H1 (cell line): ENCODE measurements around the gene ASB16. TPM values are rescaled to one million over a fixed set of nuclear protein-coding genes. Genes with fewer than 3 reads are reported as not detected.

ENCODE experiments used
- CTCF ChIA-PET: fragments of 300-600 bp; sonication (Branson Sonifier 250); formaldehyde crosslinking; loops from one replicate; lab custom pipeline; 2021; ENCODE audit not compliant: partially characterized antibody; lab: Charles Lee
- POLR2A ChIA-PET: fragments of 300-600 bp; sonication (Branson Sonifier 250); formaldehyde crosslinking; loops from one replicate; lab custom pipeline; 2021; ENCODE audit warnings: inconsistent platforms; ENCODE audit not compliant: partially characterized antibody; lab: Charles Lee
- DNase-seq, 2 experiments: peaks; one replicate each; pipeline versions ENCODE4 v3.0.0 to v3.0.0-alpha.2; 2010 to 2022; ENCODE audit warnings: low spot score in 2 of 2, low read depth in 1 of 2, mixed read lengths in 1 of 2
- FAIRE-seq: peaks from 2 replicates; lab custom pipeline; 2011; peaks lifted over from hg19 to GRCh38; lab: Jason Lieb, UNC
- H2AFZ ChIP-seq: 2 replicates; pipeline ENCODE4 v1.8.1; 2012; ENCODE audit warnings: low read length, inconsistent platforms
- H2AK5ac ChIP-seq: 2 replicates; pipeline ENCODE4 v1.6.1; 2013; ENCODE audit warnings: low read depth, low read length
- H2BK120ac ChIP-seq: replicated peaks from 2 replicates; pipeline ENCODE3; 2013; ENCODE audit warnings: low read depth, low read length, inconsistent platforms
- H2BK12ac ChIP-seq: 2 replicates; pipeline ENCODE4 v1.6.1; 2013; ENCODE audit warnings: low read depth, low read length
- H2BK15ac ChIP-seq: 2 replicates; pipeline ENCODE4 v1.6.1; 2013; ENCODE audit warnings: low read length
- H2BK20ac ChIP-seq: 2 replicates; pipeline ENCODE4 v1.6.1; 2013; ENCODE audit warnings: low read length
- H2BK5ac ChIP-seq: 2 replicates; pipeline ENCODE4 v1.6.1; 2013; ENCODE audit warnings: low read depth, low read length
- H3K14ac ChIP-seq: 2 replicates; pipeline ENCODE4 v1.6.1; 2013; ENCODE audit warnings: inconsistent platforms; ENCODE audit not compliant: insufficient read length
- H3K18ac ChIP-seq: 2 replicates; pipeline ENCODE4 v1.6.1; 2013; ENCODE audit warnings: low read length; ENCODE audit errors: extremely low read depth
- H3K23ac ChIP-seq: 2 replicates; pipeline ENCODE4 v1.6.1; 2013; ENCODE audit warnings: inconsistent platforms; ENCODE audit not compliant: insufficient read length
- H3K23me2 ChIP-seq: 2 replicates; pipeline ENCODE4 v1.6.1; 2013; ENCODE audit warnings: low read depth, low read length
- H3K27ac ChIP-seq: 2 replicates; pipeline ENCODE4 v1.6.1; 2011; ENCODE audit warnings: low read depth, low read length, inconsistent platforms
- H3K27me3 ChIP-seq, 4 experiments: replicated peaks in 1 of 4; 1 replicate in 1 of 4; 2 replicates in 3 of 4; pipeline versions ENCODE4 v1.6.1 to v1.8.1; 2011 to 2013; ENCODE audit warnings: low read length in 3 of 4, mild to moderate bottlenecking in 3 of 4, inconsistent platforms in 2 of 4, mixed read lengths in 2 of 4, moderate library complexity in 1 of 4; ENCODE audit not compliant: control insufficient read depth in 3 of 4, insufficient read depth in 3 of 4; ENCODE audit errors: extremely low read depth in 1 of 4
- H3K36me3 ChIP-seq, 4 experiments: 2 replicates each; pipeline versions ENCODE4 v1.6.1 to v1.8.1; 2011 to 2013; ENCODE audit warnings: mild to moderate bottlenecking in 4 of 4, low read length in 3 of 4, moderate library complexity in 2 of 4, control low read depth in 1 of 4, inconsistent platforms in 1 of 4; ENCODE audit not compliant: insufficient read depth in 4 of 4, control insufficient read depth in 2 of 4
- H3K4ac ChIP-seq: replicated peaks from 2 replicates; pipeline ENCODE3; 2013; ENCODE audit warnings: low read length, low read depth, mixed read lengths, inconsistent platforms; ENCODE audit not compliant: insufficient read length
- H3K4me1 ChIP-seq, 4 experiments: replicated peaks in 1 of 4; 1 replicate in 1 of 4; 2 replicates in 3 of 4; pipeline versions ENCODE4 v1.6.1 to v1.8.1; 2011 to 2013; ENCODE audit warnings: low read length in 3 of 4, inconsistent platforms in 2 of 4, mixed read lengths in 1 of 4; ENCODE audit not compliant: insufficient read depth in 4 of 4, control insufficient read depth in 3 of 4
- H3K4me2 ChIP-seq, 2 experiments: 2 replicates each; pipeline versions ENCODE4 v1.6.1 to v1.8.1; 2011 to 2013; ENCODE audit warnings: low read depth in 2 of 2, low read length in 2 of 2, control low read depth in 1 of 2, inconsistent platforms in 1 of 2, mild to moderate bottlenecking in 1 of 2; ENCODE audit not compliant: insufficient read depth in 1 of 2
- H3K4me3 ChIP-seq, 4 experiments: fragments of 200-600, 300-600 bp in 1 of 4; sonication (generic), shearing (Covaris generic), sonication (Bioruptor Twin) in 1 of 4; 2 replicates each; pipeline versions ENCODE4 v1.5.1 to v1.8.1; 2011 to 2016; ENCODE audit warnings: low read length in 4 of 4, low read depth in 3 of 4, control low read depth in 2 of 4, inconsistent platforms in 2 of 4, mild to moderate bottlenecking in 2 of 4, mixed read lengths in 1 of 4, moderate library complexity in 1 of 4; ENCODE audit not compliant: insufficient read depth in 2 of 4; ENCODE audit errors: extremely low read depth in 1 of 4
- H3K56ac ChIP-seq: replicated peaks from 2 replicates; pipeline ENCODE3; 2013; ENCODE audit warnings: low read depth, mild to moderate bottlenecking, mixed read lengths, low read length, inconsistent platforms; ENCODE audit not compliant: insufficient read length
- H3K79me1 ChIP-seq: 2 replicates; pipeline ENCODE4 v1.6.1; 2013; ENCODE audit warnings: low read depth, low read length, control low read depth
- H3K79me2 ChIP-seq, 2 experiments: 2 replicates each; pipeline versions ENCODE4 v1.6.1 to v1.8.1; 2012 to 2013; ENCODE audit warnings: low read length in 2 of 2, mild to moderate bottlenecking in 2 of 2, inconsistent platforms in 1 of 2; ENCODE audit not compliant: insufficient read depth in 2 of 2, control insufficient read depth in 1 of 2
- H3K9ac ChIP-seq, 4 experiments: replicated peaks in 1 of 4; 1 replicate in 1 of 4; 2 replicates in 3 of 4; pipeline versions ENCODE4 v1.6.1 to v1.8.1; 2011 to 2013; ENCODE audit warnings: low read depth in 3 of 4, low read length in 3 of 4, control low read depth in 2 of 4, mild to moderate bottlenecking in 2 of 4, moderate library complexity in 2 of 4, inconsistent platforms in 1 of 4; ENCODE audit errors: extremely low read depth in 1 of 4
- H3K9me3 ChIP-seq, 2 experiments: 2 replicates each; pipeline versions ENCODE4 v1.6.1 to v1.8.1; 2012 to 2013; ENCODE audit warnings: mild to moderate bottlenecking in 2 of 2, moderate library complexity in 2 of 2, control low read depth in 1 of 2, inconsistent platforms in 1 of 2, low read depth in 1 of 2, low read length in 1 of 2, mixed read lengths in 1 of 2; ENCODE audit not compliant: insufficient read depth in 2 of 2
- H4K20me1 ChIP-seq, 2 experiments: replicated peaks in 1 of 2; 2 replicates each; pipeline versions ENCODE3 to v1.8.1; 2011 to 2013; ENCODE audit warnings: inconsistent platforms in 2 of 2, low read length in 2 of 2, mild to moderate bottlenecking in 1 of 2; ENCODE audit not compliant: insufficient read depth in 2 of 2, control insufficient read depth in 1 of 2
- H4K5ac ChIP-seq: 2 replicates; pipeline ENCODE4 v1.6.1; 2013; ENCODE audit warnings: low read length, low read depth, mixed read lengths, inconsistent platforms; ENCODE audit not compliant: insufficient read length
- H4K8ac ChIP-seq: 2 replicates; pipeline ENCODE4 v1.8.0; 2013; ENCODE audit warnings: mild to moderate bottlenecking, moderate library complexity, low read length, inconsistent platforms; ENCODE audit not compliant: insufficient read depth; ENCODE audit errors: extremely low read depth
- H4K91ac ChIP-seq: replicated peaks from 2 replicates; pipeline ENCODE3; 2013; ENCODE audit warnings: low read length, mixed read lengths, inconsistent platforms; ENCODE audit not compliant: insufficient read length
- E2F6 ChIP-seq: IDR thresholded peaks from 2 replicates; pipeline ENCODE4 v1.6.1; 2012; ENCODE audit warnings: inconsistent platforms
- JUN ChIP-seq: IDR thresholded peaks from 2 replicates; pipeline ENCODE4 v1.6.1; 2011; ENCODE audit warnings: low read depth, mild to moderate bottlenecking, improper control_type of control experiment, low read length
- KDM4A ChIP-seq: IDR thresholded peaks from one replicate; pipeline ENCODE4 v1.7.1; 2012; ENCODE audit warnings: low read depth, mild to moderate bottlenecking, moderate library complexity, low read length, inconsistent platforms; ENCODE audit not compliant: severe bottlenecking
- RXRA ChIP-seq: IDR thresholded peaks from 2 replicates; pipeline ENCODE4 v1.6.1; 2011; ENCODE audit warnings: low read depth, mild to moderate bottlenecking, low read length, moderate library complexity; ENCODE audit not compliant: insufficient read depth
- SIRT6 ChIP-seq: IDR thresholded peaks from one replicate; pipeline ENCODE4 v1.7.1; 2012; ENCODE audit warnings: low read length, inconsistent platforms
- SIX5 ChIP-seq: IDR thresholded peaks from 2 replicates; pipeline ENCODE4 v1.6.1; 2011; ENCODE audit warnings: mild to moderate bottlenecking, low read depth, low read length
- SP2 ChIP-seq: IDR thresholded peaks from 2 replicates; pipeline ENCODE4 v1.6.1; 2012; ENCODE audit warnings: mild to moderate bottlenecking, low read length, inconsistent platforms
- SRF ChIP-seq: IDR thresholded peaks from 2 replicates; pipeline ENCODE4 v1.6.1; 2011; ENCODE audit warnings: mild to moderate bottlenecking, low read depth, low read length, moderate library complexity
- ZNF274 ChIP-seq: IDR thresholded peaks from 2 replicates; pipeline ENCODE4 v1.7.0; 2012; ENCODE audit warnings: low read length, borderline replicate concordance; ENCODE audit errors: extremely low read depth
- WGBS, 2 experiments: shearing (Covaris generic) in 1 of 2; methylation state at CpG; one replicate each; pipeline versions ENCODE4 v1.1.6 to v1.1.7; 2013 to 2015; ENCODE audit warnings: low lambda C conversion rate in 2 of 2, mixed read lengths in 2 of 2, inconsistent platforms in 1 of 2, low coverage in 1 of 2, missing lambda C conversion rate in 1 of 2; ENCODE audit not compliant: insufficient replicate concordance in 2 of 2, insufficient coverage in 1 of 2, insufficient read length in 1 of 2; ENCODE audit errors: extremely low coverage in 1 of 2, missing lambda C conversion rate in 1 of 2; 5-methylcytosine and 5-hydroxymethylcytosine counted together
- polyA plus RNA-seq, 7 experiments: library from polyadenylated mRNA; depleted of rRNA in 3 of 7; stranded (reverse) in 5 of 7; unstranded in 2 of 7; fragments of >200 nt in 5 of 7; fragments of 200-250 nt in 2 of 7; gene quantifications; 1 replicate in 5 of 7; 2 replicates in 1 of 7; 4 replicates in 1 of 7; pipeline versions ENCODE4 v1.2.1 to v1.2.3, GENCODE V29; 2011 to 2013; ENCODE audit warnings: missing spikeins in 2 of 7, mixed read lengths in 2 of 7
- total RNA-seq: library from RNA; stranded (reverse); fragmentation: NEBNext Ultra II Directional; extraction: Animal tissue kit (Norgen Biotek cat#: 25700); gene quantifications from 2 replicates; pipeline ENCODE4 v1.2.1, GENCODE V29; 2021
- TF ChIP-seq, protein P1 (sequence below): IDR thresholded peaks from 2 replicates; pipeline ENCODE4 v1.6.1; 2011; ENCODE audit warnings: low read depth, mild to moderate bottlenecking, low read length; ENCODE audit not compliant: insufficient read depth

The ASB16 gene
- total and polyA plus RNA-seq, 2 of the 8 experiments (the other 6 are each of a cell fraction or from before 2014, with no cell fraction given), result 0.05 TPM; not detected in 1

- Histone ChIP-seq H3K4me1 (peaks cover 14 to 26% (median 18%) of the 10 kb centered on the region in 4 experiments), H3K23ac (no peak within 1 kb of the TSS), H3K79me1 (peaks cover 21% of the 10 kb centered on the region), H2BK15ac (0 out of 2 replicates have a peak within 1 kb of the TSS, but pooled peaks have one; percentile 92), H2AK5ac (no peak within 1 kb of the TSS; the same call in 1 of the 2 replicates), H3K79me2 (peaks cover 0 to 45% of the 10 kb centered on the region in 2 experiments; a peak in 2 of 4 replicates), H3K14ac (no peak within 1 kb of the TSS), H2BK5ac (peak within 1 kb of the TSS; percentile 90), H3K27me3 (no peaks in the 10 kb centered on the region), H3K4me2 (peak within 1 kb of the TSS; percentile 81 to 93), H3K36me3 (no peaks in the 10 kb centered on the region), H2BK20ac (no peak within 1 kb of the TSS; the same call in 1 of the 2 replicates), H3K4ac (no peak within 1 kb of the TSS), H3K23me2 (peaks cover 7% of the 10 kb centered on the region; the same call in 1 of the 2 replicates), H4K8ac (peak within 1 kb of the TSS; percentile 96), H3K27ac (peak within 1 kb of the TSS; percentile 89), H4K91ac (no peak within 1 kb of the TSS), H3K56ac (peak within 1 kb of the TSS; percentile 33), H3K4me3 (peak within 1 kb of the TSS; percentile 77 to 99 (median 88)), H2BK120ac (no peak within 1 kb of the TSS), H3K18ac (peak within 1 kb of the TSS; percentile 85), H2AFZ (peak within 1 kb of the TSS; percentile 89), H4K5ac (peak within 1 kb of the TSS; percentile 82), H3K9ac (peak within 1 kb of the TSS; percentile 75 to 99 (median 85)), H3K9me3 (no peaks in the 10 kb centered on the region), H4K20me1 (peaks cover 0 to 8% of the 10 kb centered on the region in 2 experiments), H2BK12ac (peak within 1 kb of the TSS; percentile 96; the same call in 1 of the 2 replicates)
- ChIA-PET CTCF (interaction anchor here (0.6 to 20.6 kb wide), 11 partner anchors 8 to 135 kb away, joined by 3 to 638 read pairs (median 5); partner anchors contain the start of genes ASB16 and HROB), POLR2A (interaction anchor here (0.6 to 3.1 kb wide), 24 partner anchors 8 to 229 kb away, joined by 3 to 24 read pairs (median 4); partner anchors contain the start of genes ASB16, G6PC3, LSM12 and RUNDC3A)
- WGBS, 2 experiments, result 2% methylated on average over 26 of the region's 78 CpGs; no CpG with 5 or more reads in 1 of the 2 experiments
- FAIRE-seq (no peak), DNase-seq (peak; percentile 72 to 93)
- TF ChIP-seq RXRA, result no peak
- TF ChIP-seq SIX5, result no peak
- peak; percentile 57 for TF ChIP-seq KDM4A
- TF ChIP-seq, protein P1, sequence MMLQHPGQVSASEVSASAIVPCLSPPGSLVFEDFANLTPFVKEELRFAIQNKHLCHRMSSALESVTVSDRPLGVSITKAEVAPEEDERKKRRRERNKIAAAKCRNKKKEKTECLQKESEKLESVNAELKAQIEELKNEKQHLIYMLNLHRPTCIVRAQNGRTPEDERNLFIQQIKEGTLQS, result 0 out of 2 replicates have a peak, but pooled peaks have one; percentile 33
- TF ChIP-seq E2F6, result no peak
- no peak for TF ChIP-seq ZNF274
- TF ChIP-seq SP2, result no peak
- no peak for TF ChIP-seq SRF
- TF ChIP-seq JUN, result 0 out of 2 replicates have a peak, but pooled peaks have one; percentile 31
- TF ChIP-seq SIRT6, result no peak
Measured at GRCh38 chr17:44123356-44124117, 47.0 kb upstream of the ASB16 start, which contains the start of gene HDAC5. Gene HDAC5 (minus strand): TSS chr17:44123641. CDS start chr17:44117515, 6,126 bp downstream.
